HL-60 (cell line): ENCODE data around the gene KIAA1671.

ENCODE experiments used
- DNase-seq, 2 experiments: peaks; one replicate each; pipeline ENCODE4 v3.0.0-alpha.2; 2010 to 2020; ENCODE audit warnings: low read depth in 1 of 2, low spot score in 1 of 2
- H3K27ac ChIP-seq: fragments of 250-450 bp; sonication (Bioruptor Pico); replicated peaks from 2 replicates; pipeline ENCODE4 v1.5.1; 2020; ENCODE audit warnings: mild to moderate bottlenecking, moderate library complexity
- H3K27me3 ChIP-seq: fragments of 250-450 bp; sonication (Bioruptor Pico); 2 replicates; pipeline ENCODE4 v1.5.1; 2021; ENCODE audit warnings: mild to moderate bottlenecking, moderate library complexity; ENCODE audit not compliant: insufficient read depth, poor library complexity, severe bottlenecking
- H3K4me3 ChIP-seq: replicated peaks from 2 replicates; pipeline ENCODE4 v1.5.1; 2011; ENCODE audit warnings: mild to moderate bottlenecking, control low read depth, low read length; ENCODE audit not compliant: insufficient read depth
- GABPA ChIP-seq: IDR thresholded peaks from 2 replicates; pipeline ENCODE4 v1.6.1; 2012; ENCODE audit warnings: low read depth
- POLR2AphosphoS5 ChIP-seq: IDR thresholded peaks from 2 replicates; pipeline ENCODE4 v1.6.1; 2012; ENCODE audit warnings: low read depth
- SPI1 ChIP-seq: IDR thresholded peaks from 2 replicates; pipeline ENCODE4 v1.6.1; 2012; ENCODE audit warnings: low read depth, mild to moderate bottlenecking, borderline replicate concordance
- TF ChIP-seq, protein P1 (sequence below): IDR thresholded peaks from 2 replicates; pipeline ENCODE4 v1.6.1; 2012; ENCODE audit warnings: low read depth; ENCODE audit not compliant: insufficient replicate concordance
- TF ChIP-seq, protein P2 (sequence below): IDR thresholded peaks from one replicate; pipeline ENCODE4 v1.5.1; 2011; ENCODE audit warnings: low read length, control low read depth, inconsistent platforms; ENCODE audit not compliant: insufficient read depth

The KIAA1671 gene

DNA sequence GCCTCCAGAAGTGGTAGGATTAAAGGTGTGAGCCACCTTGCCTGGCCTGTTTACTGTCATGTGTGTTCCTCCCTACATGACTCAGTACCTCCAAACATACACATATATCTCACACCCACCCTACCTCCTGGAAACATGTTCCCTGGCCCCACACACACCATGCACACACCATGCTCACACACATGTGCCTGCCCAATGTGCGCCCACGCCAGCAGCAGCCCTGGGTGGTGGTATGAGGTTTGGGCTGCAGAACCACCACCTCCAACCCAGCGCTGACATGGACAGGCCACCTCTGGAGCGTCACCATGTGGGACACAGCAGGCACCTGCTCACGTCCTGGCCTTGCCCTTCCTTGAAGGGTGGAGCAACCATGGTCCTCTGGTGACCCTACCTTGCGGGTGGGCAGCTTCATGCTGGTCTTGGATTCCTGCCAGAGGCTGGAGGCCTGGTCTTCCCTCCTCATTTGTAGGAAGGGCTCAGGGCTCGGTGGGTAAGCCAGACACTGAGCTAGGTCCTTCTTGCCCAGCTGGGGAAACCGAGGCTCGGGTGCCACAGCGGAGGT, 37.9 kb downstream of the KIAA1671 start:
- Histone ChIP-seq H3K4me3 (no peak overlapping the region), H3K27ac (no peak overlapping the region), H3K27me3 (no peaks in the 10 kb centered on the region)
- DNase-seq: no peak
- TF ChIP-seq SPI1: no peak
- no peak for TF ChIP-seq GABPA
- TF ChIP-seq, protein P1, sequence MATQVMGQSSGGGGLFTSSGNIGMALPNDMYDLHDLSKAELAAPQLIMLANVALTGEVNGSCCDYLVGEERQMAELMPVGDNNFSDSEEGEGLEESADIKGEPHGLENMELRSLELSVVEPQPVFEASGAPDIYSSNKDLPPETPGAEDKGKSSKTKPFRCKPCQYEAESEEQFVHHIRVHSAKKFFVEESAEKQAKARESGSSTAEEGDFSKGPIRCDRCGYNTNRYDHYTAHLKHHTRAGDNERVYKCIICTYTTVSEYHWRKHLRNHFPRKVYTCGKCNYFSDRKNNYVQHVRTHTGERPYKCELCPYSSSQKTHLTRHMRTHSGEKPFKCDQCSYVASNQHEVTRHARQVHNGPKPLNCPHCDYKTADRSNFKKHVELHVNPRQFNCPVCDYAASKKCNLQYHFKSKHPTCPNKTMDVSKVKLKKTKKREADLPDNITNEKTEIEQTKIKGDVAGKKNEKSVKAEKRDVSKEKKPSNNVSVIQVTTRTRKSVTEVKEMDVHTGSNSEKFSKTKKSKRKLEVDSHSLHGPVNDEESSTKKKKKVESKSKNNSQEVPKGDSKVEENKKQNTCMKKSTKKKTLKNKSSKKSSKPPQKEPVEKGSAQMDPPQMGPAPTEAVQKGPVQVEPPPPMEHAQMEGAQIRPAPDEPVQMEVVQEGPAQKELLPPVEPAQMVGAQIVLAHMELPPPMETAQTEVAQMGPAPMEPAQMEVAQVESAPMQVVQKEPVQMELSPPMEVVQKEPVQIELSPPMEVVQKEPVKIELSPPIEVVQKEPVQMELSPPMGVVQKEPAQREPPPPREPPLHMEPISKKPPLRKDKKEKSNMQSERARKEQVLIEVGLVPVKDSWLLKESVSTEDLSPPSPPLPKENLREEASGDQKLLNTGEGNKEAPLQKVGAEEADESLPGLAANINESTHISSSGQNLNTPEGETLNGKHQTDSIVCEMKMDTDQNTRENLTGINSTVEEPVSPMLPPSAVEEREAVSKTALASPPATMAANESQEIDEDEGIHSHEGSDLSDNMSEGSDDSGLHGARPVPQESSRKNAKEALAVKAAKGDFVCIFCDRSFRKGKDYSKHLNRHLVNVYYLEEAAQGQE: no peak
- TF ChIP-seq POLR2AphosphoS5: no peak

DNA sequence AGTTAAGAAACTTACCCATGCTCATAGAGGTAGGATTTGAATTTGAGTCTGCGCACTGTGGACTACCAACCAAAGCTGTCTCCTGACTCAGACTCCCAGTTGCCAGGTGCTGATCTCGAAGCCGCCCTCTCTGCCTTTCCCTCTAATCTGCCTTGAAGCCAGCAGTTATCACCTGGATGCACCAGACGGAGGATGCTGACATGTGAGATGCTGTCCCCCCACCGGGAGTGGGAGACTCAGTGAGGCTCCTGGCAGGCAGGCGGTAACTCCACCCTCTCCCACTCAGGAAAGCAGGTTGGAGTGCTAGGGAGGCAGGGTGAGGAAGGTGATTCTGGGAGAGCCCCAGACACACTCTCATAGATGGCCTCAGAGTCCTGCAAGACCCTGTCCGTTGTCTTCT, 40.4 kb downstream of the KIAA1671 start:
- no peak for TF ChIP-seq POLR2AphosphoS5
- TF ChIP-seq, protein P1: no peak
- TF ChIP-seq, protein P2, sequence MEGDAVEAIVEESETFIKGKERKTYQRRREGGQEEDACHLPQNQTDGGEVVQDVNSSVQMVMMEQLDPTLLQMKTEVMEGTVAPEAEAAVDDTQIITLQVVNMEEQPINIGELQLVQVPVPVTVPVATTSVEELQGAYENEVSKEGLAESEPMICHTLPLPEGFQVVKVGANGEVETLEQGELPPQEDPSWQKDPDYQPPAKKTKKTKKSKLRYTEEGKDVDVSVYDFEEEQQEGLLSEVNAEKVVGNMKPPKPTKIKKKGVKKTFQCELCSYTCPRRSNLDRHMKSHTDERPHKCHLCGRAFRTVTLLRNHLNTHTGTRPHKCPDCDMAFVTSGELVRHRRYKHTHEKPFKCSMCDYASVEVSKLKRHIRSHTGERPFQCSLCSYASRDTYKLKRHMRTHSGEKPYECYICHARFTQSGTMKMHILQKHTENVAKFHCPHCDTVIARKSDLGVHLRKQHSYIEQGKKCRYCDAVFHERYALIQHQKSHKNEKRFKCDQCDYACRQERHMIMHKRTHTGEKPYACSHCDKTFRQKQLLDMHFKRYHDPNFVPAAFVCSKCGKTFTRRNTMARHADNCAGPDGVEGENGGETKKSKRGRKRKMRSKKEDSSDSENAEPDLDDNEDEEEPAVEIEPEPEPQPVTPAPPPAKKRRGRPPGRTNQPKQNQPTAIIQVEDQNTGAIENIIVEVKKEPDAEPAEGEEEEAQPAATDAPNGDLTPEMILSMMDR: no peak
- no peak for TF ChIP-seq SPI1
- no peak for TF ChIP-seq GABPA
- DNase-seq: no peak
- no peak overlapping the region for H3K4me3 ChIP-seq
- H3K27ac ChIP-seq: no peak overlapping the region
- H3K27me3 ChIP-seq: peaks cover 2% of the 10 kb centered on the region

DNA sequence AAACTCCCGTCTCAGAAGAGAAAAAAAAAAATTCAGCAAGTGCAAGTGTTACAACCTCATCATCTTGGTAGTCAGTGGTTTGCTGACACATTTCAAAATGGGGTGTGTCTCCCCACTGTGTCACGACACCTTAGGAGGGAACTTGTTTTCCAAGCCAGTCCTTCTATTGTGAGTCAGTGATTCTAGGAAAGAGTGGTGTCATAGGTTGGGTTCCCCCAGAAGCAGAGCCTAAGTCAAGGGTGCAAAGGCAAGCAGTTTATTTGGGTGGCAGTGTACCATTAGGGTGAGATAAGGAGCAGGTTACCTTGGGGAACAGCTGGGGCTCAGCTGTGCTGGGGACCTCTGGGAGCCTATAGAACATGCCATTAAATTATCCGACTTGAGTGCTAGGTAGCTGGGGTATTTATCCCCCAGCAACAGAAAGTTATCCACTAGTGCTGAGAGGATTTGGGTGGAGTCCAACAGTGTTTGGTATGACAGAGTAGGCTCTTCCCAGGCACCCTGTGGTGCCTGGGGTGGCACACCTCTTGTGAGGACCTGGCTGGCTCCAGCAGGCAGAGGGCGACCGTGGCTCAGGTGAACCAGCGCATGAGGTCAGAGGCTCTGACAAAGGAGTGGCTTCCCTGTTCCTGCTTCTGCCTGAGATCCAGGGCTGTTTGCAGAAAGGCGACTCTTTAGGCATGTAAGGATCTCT, 41.7 kb downstream of the KIAA1671 start:
- no peak for TF ChIP-seq POLR2AphosphoS5
- no peak for TF ChIP-seq GABPA
- TF ChIP-seq, protein P1: no peak
- Histone ChIP-seq H3K4me3 (no peak overlapping the region), H3K27ac (no peak overlapping the region), H3K27me3 (peaks cover 2% of the 10 kb centered on the region)
- no peak for DNase-seq

DNA sequence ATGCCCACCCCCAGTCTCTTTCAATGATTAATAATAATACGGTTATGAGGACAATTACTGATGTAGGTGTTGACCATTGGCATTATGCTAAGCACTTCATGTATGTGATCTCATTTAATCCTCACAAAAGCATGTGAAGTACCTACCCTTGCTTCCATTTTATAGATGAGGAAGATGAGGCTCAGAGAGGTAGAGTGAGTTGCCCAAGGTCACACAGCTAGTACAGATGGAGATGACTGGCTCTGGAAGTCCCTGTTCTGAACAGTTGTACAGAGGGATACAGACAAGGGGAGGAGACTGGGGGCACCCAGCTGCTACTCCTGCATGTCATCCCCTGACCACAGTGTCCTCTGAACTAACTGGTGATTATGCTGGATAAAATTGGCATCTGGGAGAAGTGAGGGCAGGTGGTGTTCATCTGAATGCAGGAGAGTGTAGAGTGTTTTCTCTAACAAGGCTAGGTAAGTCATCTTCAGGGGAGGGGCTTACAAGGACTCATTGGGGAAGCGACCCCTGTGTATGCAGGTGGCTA, 43.2 kb downstream of the KIAA1671 start:
- no peak overlapping the region for H3K4me3 ChIP-seq
- no peak for DNase-seq
- TF ChIP-seq, protein P2: no peak
- TF ChIP-seq, protein P1: no peak
- TF ChIP-seq GABPA (no peak), SPI1 (no peak)
- H3K27ac ChIP-seq: no peak overlapping the region
- peaks cover 2% of the 10 kb centered on the region for H3K27me3 ChIP-seq
